GM21526 (cell line): ENCODE measurements around the gene BNC2.

Experiments used
- ATAC-seq: cut with Tn5 transposase; IDR thresholded peaks from one replicate; pipeline ENCODE4 v1.9.1; 2021; ENCODE audit warnings: moderate library complexity; ENCODE audit not compliant: unreplicated experiment, low FRiP score

BNC2 gene

DNA sequence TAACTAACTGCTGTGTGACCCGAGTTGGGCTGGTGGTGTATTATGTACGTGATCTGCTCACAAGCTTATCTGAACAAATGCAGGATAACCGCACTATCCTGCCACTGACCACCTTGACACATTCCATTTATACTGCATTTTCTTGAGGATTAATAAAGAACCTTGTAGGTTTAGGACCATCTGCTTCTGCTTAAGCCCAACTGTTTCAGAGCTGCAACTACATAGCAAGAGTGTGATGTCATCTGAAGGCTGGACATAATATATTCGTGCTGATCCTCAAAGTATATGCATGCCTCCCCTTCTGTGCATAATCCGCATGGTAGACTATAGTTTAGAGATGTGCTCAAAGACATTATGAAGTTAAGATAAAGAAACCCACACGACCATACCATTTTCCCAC is 435.9 kb downstream of the BNC2 start:
- ATAC-seq, result no peak

DNA sequence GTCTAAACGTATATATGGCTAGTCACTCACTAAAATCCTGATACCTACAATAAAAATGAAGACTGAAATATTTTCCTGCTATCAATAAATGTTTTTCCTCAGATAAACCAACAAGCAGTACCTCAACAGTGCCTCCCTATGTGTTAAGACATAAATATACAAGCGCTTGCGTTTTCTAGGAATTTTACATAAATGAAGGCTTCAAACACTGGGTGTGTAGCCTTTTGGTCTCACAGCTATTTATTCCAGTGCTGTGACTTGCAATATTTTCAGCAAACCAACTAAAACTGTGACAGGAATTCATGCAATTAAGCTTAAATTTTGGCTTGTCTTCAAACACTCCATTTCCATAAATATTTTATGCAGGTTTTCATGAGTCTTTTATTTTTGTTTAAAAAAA is 437.0 kb downstream of the BNC2 start:
- ATAC-seq, result no peak

DNA sequence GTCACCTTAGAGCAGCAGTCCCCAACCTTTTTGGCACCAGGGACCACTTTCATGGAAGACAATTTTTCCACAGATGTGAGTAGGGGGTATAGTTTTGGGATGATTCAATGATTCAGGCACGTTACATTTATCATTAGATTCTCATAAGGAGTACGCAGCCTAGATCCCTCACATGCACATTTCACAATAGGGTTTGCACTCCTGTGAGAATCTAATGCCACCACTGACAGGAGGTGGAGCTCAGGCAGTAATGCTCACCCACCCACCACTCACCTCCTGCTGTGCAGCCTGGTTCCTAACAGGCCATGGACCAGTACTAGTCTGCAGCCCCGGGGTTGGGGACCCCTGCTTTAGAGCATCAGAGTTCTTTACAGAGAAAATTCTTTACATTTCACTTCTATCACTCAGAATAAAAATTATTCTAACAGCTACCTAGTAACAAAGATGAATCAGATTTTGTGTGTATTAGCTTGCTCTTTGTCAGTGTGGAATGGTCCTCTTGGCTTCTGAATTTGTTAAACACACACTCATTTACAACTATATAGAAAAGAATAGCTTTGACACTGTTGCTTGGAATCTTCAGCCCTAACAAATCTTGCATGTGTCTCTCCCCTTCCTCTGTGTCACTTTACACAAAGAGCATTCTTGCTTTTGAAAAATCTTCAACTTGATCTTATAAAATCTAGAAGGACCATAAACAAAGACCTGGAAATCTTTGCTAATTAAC is 438.6 kb downstream of the BNC2 start:
- ATAC-seq, result no peak

DNA sequence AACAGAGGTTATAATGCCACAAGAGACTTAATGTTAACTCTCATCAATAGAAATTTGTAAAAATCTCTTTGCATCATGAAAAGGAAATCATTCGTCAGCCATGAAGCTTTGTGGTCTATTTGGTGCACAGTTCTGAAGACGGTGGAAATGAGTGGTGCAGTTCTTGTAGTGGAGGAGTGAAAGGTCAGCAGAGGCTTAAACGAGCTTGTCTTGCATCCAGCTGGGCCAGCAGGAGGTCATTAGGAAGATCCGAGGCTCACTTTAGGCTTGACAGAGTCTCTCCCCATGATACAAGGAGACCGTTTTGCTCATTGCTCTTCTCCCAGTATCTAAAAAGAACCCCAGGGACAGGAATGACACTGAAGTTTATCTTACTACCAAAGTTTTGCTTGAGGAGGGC is 440.8 kb downstream of the BNC2 start:
- no peak for ATAC-seq

DNA sequence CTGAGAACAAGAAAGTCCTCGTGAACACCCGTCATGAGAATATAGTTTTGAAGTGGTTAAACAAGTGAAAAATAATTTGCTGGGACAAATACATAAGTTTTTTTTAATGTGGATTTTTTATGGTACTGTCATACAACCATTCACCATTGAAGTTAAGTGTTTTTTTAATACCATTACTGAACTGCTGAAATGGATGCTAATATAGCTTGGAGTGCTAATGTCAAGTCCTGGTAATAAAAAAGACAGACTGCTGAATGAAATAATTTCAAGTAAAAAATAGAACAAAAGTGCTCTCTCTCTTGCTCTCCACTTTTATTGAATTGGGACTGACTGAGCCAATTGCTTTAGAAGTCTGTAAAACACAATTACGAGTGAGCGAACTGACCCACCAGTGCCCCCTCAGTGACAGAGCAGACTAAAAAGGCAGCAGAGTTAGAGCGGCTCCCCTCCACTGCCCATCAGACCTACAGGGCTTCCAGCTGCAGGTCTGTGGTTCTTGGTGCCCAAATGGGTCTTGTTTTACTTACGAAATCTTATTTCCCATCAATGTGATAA is 442.5 kb downstream of the BNC2 start:
- ATAC-seq, result no peak

DNA sequence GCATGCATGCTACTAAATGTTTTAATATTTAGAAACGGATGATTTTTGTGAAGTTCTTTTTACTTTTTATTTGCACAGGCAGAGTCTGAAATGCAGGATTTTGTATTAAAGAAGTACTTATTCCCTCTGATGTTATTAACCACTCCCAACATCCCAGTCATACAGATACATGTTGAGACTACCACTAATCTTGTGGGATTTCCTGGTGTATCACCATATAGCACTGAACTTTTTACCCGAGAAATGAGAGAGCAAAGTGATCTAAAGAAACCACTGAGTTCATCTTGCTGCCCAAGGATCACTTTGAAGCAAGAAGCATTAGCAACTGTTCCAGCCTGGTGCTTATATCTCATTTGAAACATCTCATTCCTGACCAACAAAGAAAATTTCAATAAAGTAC is 443.8 kb downstream of the BNC2 start:
- no peak for ATAC-seq

DNA sequence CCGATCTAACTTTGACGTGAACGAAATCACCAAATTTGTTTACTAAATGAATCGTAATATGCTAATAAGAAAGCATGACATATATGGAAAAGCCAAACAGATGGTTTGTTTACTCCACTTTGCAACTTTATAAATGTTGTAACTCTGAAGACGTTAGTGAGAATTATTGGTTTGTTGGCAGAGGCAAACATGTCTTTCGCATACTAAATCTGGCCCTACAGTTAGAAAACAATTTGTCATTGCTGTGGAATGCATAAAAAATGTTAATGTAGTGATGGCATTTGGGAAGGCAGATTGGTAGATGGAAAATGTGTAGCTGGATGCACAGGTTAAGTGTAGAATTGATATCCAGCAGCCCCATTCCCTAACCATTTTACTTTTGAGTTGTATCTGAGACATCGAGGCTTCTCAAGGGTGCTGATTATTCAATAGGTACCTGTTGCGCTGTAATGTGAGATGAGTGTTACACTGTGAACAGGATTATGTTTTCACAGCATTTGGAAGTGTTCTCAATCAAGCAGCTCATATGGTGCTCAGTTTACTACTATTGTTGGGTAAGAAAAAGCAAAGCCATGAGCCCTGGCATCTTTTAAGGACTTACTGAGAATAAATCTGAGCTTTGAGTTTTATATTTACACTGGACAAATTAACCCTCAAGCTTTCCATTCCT is 444.8 kb downstream of the BNC2 start:
- no peak for ATAC-seq

GRCh38 chr9:16422114-16422513 is 448.4 kb downstream of the BNC2 start:
- no peak for ATAC-seq

DNA sequence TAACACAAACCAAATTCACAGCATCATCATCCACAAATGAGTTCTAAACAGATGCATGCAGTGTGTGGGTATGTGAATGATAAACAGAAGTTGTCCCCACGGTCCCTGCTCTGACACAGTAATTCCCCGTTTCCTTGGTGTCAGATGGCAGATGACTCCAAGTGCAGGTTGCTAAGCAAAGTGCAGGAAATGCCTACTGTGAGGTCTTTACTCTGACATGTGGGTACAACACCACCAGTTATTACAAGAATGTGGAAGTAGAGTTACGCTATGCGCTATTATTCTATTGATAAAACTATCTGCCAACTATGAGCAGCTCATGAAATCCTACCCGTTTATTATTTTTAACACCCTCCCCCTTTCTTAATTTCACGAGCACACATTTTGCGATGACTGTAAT is 448.9 kb downstream of the BNC2 start:
- ATAC-seq, result no peak

DNA sequence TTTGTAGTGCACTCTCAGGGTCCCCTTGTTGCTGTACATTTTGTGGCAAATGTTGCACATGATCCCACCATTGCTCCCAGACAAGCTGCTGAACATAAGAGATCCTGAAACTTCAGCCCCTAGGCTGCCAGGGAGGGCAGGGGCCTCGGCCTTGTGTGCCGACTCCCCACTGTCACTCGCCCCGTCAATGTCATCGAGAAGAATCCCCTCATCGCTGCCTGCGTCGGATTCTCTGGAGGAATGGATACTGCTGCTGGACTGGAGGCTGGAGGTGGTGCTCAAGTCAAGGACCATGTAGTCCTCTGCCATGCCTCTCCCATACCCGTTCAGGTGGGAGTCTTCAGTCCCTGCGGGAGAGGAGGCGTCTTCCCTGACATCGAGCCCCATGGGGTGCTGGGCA is 451.3 kb downstream of the BNC2 start:
- no peak for ATAC-seq

DNA sequence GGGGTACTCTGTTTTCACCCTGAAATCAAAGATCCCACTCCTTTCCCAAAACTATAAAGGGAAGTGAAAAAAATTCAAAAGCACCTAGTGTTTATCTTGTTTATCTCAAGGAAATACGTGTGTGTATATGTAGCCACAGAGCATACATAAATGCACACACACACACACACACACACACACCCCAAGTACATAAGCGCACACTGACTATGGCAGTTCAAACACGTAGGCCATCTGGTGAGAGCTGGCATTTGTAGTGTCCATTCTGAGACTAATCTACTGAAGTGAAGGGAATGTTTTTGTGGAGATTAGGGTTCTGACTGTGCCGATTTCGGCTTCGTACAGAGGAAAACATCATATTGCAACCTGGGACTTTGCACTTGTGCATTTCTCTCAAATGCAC is 451.7 kb downstream of the BNC2 start:
- no peak for ATAC-seq

GRCh38 chr9:16417749-16418148 is 452.7 kb downstream of the BNC2 start:
- no peak for ATAC-seq

DNA sequence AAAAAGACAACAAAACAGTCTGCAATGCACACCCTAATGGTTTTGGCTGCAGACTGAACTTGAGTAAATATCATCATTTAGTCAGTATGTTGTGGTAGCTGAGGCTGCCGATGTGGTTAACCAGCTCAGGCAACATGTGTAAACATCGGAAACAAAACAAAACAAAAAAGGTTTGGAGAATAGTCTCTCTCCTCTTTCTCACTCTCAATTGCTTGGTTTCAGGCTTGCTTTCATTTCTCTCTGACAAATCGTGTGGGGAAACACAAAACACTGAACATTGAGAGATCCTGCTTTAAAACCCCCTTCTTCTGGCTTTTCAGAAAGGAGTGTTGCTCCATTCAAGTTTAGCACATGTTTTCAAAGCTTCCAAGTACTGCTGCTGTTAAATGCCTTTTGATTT is 453.3 kb downstream of the BNC2 start:
- no peak for ATAC-seq

- no peak for ATAC-seq
Observed at GRCh38 chr9:16414451-16414850, 456.0 kb downstream of the BNC2 start.

GRCh38 chr9:16413509-16414016 is 456.9 kb downstream of the BNC2 start:
- no peak for ATAC-seq

DNA sequence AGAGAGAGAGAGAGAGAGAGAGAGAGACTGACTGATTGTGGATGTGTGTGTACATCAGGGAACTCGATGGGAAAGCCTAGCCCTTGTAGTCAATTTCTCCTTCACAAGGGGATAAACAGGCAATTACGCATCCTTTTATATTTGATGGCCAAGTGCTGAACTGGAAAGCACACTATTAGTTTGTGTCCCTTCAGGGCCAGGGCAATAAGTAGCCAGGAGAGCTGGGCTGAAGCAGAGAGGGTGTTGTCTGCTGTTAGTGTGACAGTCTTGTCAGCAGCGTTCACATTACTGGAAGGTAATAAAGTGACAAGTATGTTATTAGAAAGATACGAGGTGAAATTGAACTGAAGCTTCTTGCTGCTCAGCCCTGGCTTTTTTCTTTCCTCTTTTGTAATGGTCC is 457.7 kb downstream of the BNC2 start:
- no peak for ATAC-seq

GRCh38 chr9:16411311-16411710 is 459.2 kb downstream of the BNC2 start:
- ATAC-seq, result no peak

GRCh38 chr9:16410601-16411280 is 459.7 kb downstream of the BNC2 start:
- no peak for ATAC-seq

DNA sequence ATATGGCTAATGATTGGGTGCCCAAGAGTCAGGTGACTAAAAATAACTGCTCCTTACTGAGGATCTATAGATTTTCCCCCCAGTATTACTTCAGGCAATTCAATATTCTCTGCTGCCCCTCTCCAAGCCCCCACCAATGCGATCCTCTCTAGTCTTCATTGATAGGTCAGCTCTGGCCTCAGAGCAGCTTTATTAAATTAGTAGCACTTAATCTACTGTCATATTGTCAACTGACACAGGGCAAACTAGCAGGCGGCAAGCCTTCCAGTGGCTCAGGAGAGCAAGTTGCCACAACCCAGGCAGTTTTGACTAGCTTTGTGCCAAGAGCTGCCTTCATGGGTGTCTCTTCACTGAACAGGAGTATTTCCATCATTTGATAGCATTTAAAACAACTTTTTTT is 462.9 kb downstream of the BNC2 start:
- ATAC-seq, result no peak

DNA sequence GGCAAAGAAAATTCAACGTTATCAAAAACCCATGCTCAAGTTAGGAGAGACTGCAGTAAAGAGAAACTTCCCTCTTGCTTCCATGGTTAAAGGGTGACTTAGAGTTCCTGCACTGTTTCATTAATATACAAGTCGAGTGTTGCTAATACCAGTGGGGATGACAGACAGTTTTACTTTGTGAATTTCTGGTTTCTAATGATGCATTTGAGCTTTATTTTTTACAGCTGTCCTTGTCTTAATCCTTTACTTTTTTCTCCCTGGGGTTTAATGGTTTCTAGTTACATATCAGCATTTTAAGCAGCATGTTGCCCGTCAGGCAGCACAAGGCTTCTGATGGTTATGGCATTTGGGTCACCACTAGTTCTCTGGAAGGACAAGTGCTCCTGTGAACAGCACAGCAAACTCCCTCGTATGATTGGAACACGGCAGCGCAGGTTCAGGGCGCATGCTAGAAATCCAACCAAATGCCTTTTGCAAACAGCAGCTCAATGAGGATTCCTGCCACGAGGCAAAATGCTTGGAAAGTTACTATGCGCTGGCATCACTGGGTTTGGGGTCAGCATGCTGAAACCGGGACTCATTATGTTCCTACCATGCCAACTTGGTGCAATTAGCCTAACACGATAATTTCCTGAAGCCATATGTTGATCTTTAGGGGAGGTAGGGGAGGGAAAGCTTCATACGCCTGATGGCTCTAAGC is 463.8 kb downstream of the BNC2 start:
- ATAC-seq, result no peak

- no peak for ATAC-seq
Observed at GRCh38 chr9:16405421-16405820, 465.0 kb downstream of the BNC2 start.
